OCI-LY7 (cell line): ENCODE measurements around the gene ZFHX3. TPM values are rescaled to one million over a fixed set of nuclear protein-coding genes. Genes with fewer than 3 reads are reported as not detected.

Source experiments
- BruUV-seq: library from RNA; stranded (reverse); fragments of 400-500 nt; replicated peaks from 2 replicates; lab custom pipeline; 2021; lab: Mats Ljungman, UMichigan
- CTCF ChIA-PET: fragments of 300-600 bp; sonication (Branson Sonifier 250); formaldehyde crosslinking; loops from one replicate; lab custom pipeline; 2022; ENCODE audit warnings: antibody characterized with exemption; ENCODE audit not compliant: unreplicated experiment; lab: Charles Lee
- POLR2A ChIA-PET: fragments of 300-600 bp; sonication (Branson Sonifier 250); formaldehyde crosslinking; loops from one replicate; lab custom pipeline; 2022; ENCODE audit warnings: antibody characterized with exemption; lab: Charles Lee
- DNase-seq: peaks from one replicate; pipeline ENCODE4 v3.0.0-alpha.2; 2015; ENCODE audit warnings: low spot score
- H2AFZ ChIP-seq: fragments of 200-600 bp; sonication (generic), shearing (Covaris generic); 2 replicates; pipeline ENCODE4 v1.6.1; 2014; ENCODE audit warnings: mild to moderate bottlenecking, antibody characterized with exemption, low read length, moderate library complexity
- H3K27ac ChIP-seq: fragments of 200-600 bp; sonication (generic); 2 replicates; pipeline ENCODE4 v1.5.1; 2014; ENCODE audit warnings: mixed run types, low read depth, mild to moderate bottlenecking, moderate library complexity, low read length, inconsistent platforms; ENCODE audit not compliant: poor library complexity, severe bottlenecking
- H3K36me3 ChIP-seq: fragments of 200-600 bp; sonication (generic); 2 replicates; pipeline ENCODE4 v1.6.1; 2014; ENCODE audit warnings: mild to moderate bottlenecking, antibody characterized with exemption, low read length, moderate library complexity, mixed read lengths; ENCODE audit not compliant: insufficient read depth
- H3K4me1 ChIP-seq: fragments of 200-600 bp; sonication (generic); 2 replicates; pipeline ENCODE4 v1.5.1; 2014; ENCODE audit warnings: mild to moderate bottlenecking, low read length; ENCODE audit not compliant: insufficient read depth, poor library complexity, severe bottlenecking
- H3K4me2 ChIP-seq: fragments of 200-600 bp; sonication (generic); 2 replicates; pipeline ENCODE4 v1.6.1; 2014; ENCODE audit warnings: mild to moderate bottlenecking, low read length
- H3K4me3 ChIP-seq: fragments of 200-600 bp; sonication (generic); 2 replicates; pipeline ENCODE4 v1.5.1; 2014; ENCODE audit warnings: mild to moderate bottlenecking, low read depth, low read length; ENCODE audit not compliant: poor library complexity, severe bottlenecking
- H3K79me2 ChIP-seq: fragments of 200-600 bp; sonication (generic); 2 replicates; pipeline ENCODE4 v1.6.1; 2016; ENCODE audit warnings: low read depth, mild to moderate bottlenecking, low read length, moderate library complexity, mixed read lengths; ENCODE audit not compliant: insufficient read depth
- H3K9me2 ChIP-seq: fragments of 200-600 bp; sonication (generic); 2 replicates; pipeline ENCODE4 v1.6.1; 2016; ENCODE audit warnings: mild to moderate bottlenecking, low read length, mixed read lengths; ENCODE audit not compliant: insufficient read depth
- H3K9me3 ChIP-seq: fragments of 200-600 bp; sonication (generic); 2 replicates; pipeline ENCODE4 v1.6.1; 2014; ENCODE audit warnings: mild to moderate bottlenecking, mixed run types, low read length, mixed read lengths
- H4K20me1 ChIP-seq: fragments of 200-600 bp; sonication (generic); 2 replicates; pipeline ENCODE4 v1.6.1; 2014; ENCODE audit warnings: mild to moderate bottlenecking, antibody characterized with exemption, low read length, moderate library complexity, mixed read lengths; ENCODE audit not compliant: insufficient read depth
- CTCF ChIP-seq: fragments of 200-600 bp; sonication (generic); conservative IDR thresholded peaks from 2 replicates; pipeline ENCODE4 v1.5.1; 2014; ENCODE audit warnings: mild to moderate bottlenecking, antibody characterized with exemption, low read length, moderate library complexity, mixed read lengths
- EZH2phosphoT487 ChIP-seq: fragments of 200-600 bp; sonication (generic); IDR thresholded peaks from 2 replicates; pipeline ENCODE4 v1.6.1; 2018; ENCODE audit warnings: low read depth, borderline replicate concordance, mild to moderate bottlenecking, mixed run types, antibody characterized with exemption, low read length, moderate library complexity, mixed read lengths
- intact Hi-C: fragments of 100-400 bp; cut with micrococcal nuclease; formaldehyde crosslinking; loops from one replicate; pipeline ENCODE4 v1.10.0; 2022; ENCODE audit not compliant: unreplicated experiment
- total RNA-seq, 2 experiments: library from RNA; depleted of rRNA in 1 of 2; stranded (reverse); fragments of >200 nt in 1 of 2; shearing (Covaris generic) in 1 of 2; gene quantifications; 2 replicates each; pipeline ENCODE4 v1.2.3, GENCODE V29; 2014 to 2022

Gene ZFHX3
- total RNA-seq, 2 experiments from 2014 or later = 1.3 to 6.2 TPM

GRCh38 chr16:72946474-72947194 is 101.3 kb downstream of the ZFHX3 start:
- intact Hi-C loops = no loop called here
- H3K79me2 ChIP-seq = no peaks in the 10 kb centered on the region
- H3K9me3 ChIP-seq = no peaks in the 10 kb centered on the region
- H3K4me1 ChIP-seq = no peaks in the 10 kb centered on the region
- no peaks in the 10 kb centered on the region for H4K20me1 ChIP-seq
- peaks cover 7% of the 10 kb centered on the region; the same call in 1 of the 2 replicates for H3K36me3 ChIP-seq
- H3K9me2 ChIP-seq = no peaks in the 10 kb centered on the region
- H3K4me2 ChIP-seq = no peak overlapping the region
- H3K27ac ChIP-seq = no peak overlapping the region
- H2AFZ ChIP-seq = no peak overlapping the region
- BruUV-seq = no TSS peak
- TF ChIP-seq EZH2phosphoT487 (no peak), CTCF (no peak)
- no peak overlapping the region for H3K4me3 ChIP-seq
- ChIA-PET POLR2A (no interaction called here), CTCF (no interaction called here)
- no peak for DNase-seq

- no peaks in the 10 kb centered on the region for H3K79me2 ChIP-seq
- BruUV-seq = no TSS peak
- POLR2A ChIA-PET = no interaction called here
Observed at GRCh38 chr16:72946063-72946462, 101.9 kb downstream of the ZFHX3 start.

More at GRCh38 chr16:72946063-72946462, 101.9 kb downstream of the ZFHX3 start:
- no peak overlapping the region for H3K4me3 ChIP-seq
- H3K9me3 ChIP-seq = no peaks in the 10 kb centered on the region
- no peaks in the 10 kb centered on the region for H4K20me1 ChIP-seq
- TF ChIP-seq CTCF = no peak
- no peak for TF ChIP-seq EZH2phosphoT487
- no peaks in the 10 kb centered on the region for H3K9me2 ChIP-seq
- peaks cover 7% of the 10 kb centered on the region; the same call in 1 of the 2 replicates for H3K36me3 ChIP-seq
- CTCF ChIA-PET = no interaction called here
- no peak overlapping the region for H3K27ac ChIP-seq
- intact Hi-C loops = no loop called here
- no peaks in the 10 kb centered on the region for H3K4me1 ChIP-seq
- DNase-seq = no peak
- H2AFZ ChIP-seq = no peak overlapping the region
- no peak overlapping the region for H3K4me2 ChIP-seq
